ENCODE data around the gene CYB5A.
"Not testable (repeated sequence)": the region's sequence is repeated elsewhere in the genome, so short reads cannot be mapped to it uniquely, and the experiment has no call there.

CYB5A gene

GRCh38 chr18:74291771-74292540, at the start of gene CYB5A:
TSS of gene CYB5A (minus strand) at chr18:74291963. CDS start at chr18:74291875, 88 bp downstream.
- DNase-seq = peak; percentile 98

GRCh38 chr18:74337912-74338309, 46.1 kb upstream of the CYB5A start:
- DNase-seq = no peak

GRCh38 chr18:74337155-74337911, 45.6 kb upstream of the CYB5A start:
- DNase-seq = no peak

GRCh38 chr18:74336656-74337055, 44.9 kb upstream of the CYB5A start:
- DNase-seq = no peak

GRCh38 chr18:74334242-74334893, 42.6 kb upstream of the CYB5A start:
- no peak for DNase-seq

GRCh38 chr18:74333091-74333490, 41.3 kb upstream of the CYB5A start:
- no peak for DNase-seq

- no peak for DNase-seq
These were observed 39.6 kb upstream of the CYB5A start for GRCh38 chr18:74331404-74331803.

GRCh38 chr18:74329688-74330205, 38.0 kb upstream of the CYB5A start:
- DNase-seq = no peak

GRCh38 chr18:74328206-74328605, 36.4 kb upstream of the CYB5A start:
- DNase-seq = no peak

- not testable (repeated sequence) for DNase-seq
These were observed 35.0 kb upstream of the CYB5A start for GRCh38 chr18:74326791-74327190.

- no peak for DNase-seq
These were observed 34.5 kb upstream of the CYB5A start for GRCh38 chr18:74326231-74326630.

GRCh38 chr18:74316257-74317170, 24.8 kb upstream of the CYB5A start:
- DNase-seq = peak; percentile 70

GRCh38 chr18:74315464-74316256, 23.9 kb upstream of the CYB5A start, which contains the start of gene C18orf63:
TSS of gene C18orf63 (plus strand) at chr18:74315839. CDS start at chr18:74317866, 2,027 bp downstream.
- DNase-seq = no peak

- no peak for DNase-seq
These were observed 23.1 kb upstream of the CYB5A start for GRCh38 chr18:74314759-74315463.

GRCh38 chr18:74311000-74311399, 19.2 kb upstream of the CYB5A start:
- no peak for DNase-seq

GRCh38 chr18:74310411-74310810, 18.6 kb upstream of the CYB5A start:
- no peak for DNase-seq

- no peak for DNase-seq
These were observed 12.2 kb upstream of the CYB5A start for GRCh38 chr18:74303936-74304335.

- no peak for DNase-seq
These were observed 11.5 kb upstream of the CYB5A start for GRCh38 chr18:74303306-74303705.

- DNase-seq = no peak
These were observed 8.0 kb upstream of the CYB5A start for GRCh38 chr18:74299746-74300145.

- no peak for DNase-seq
These were observed 7.4 kb upstream of the CYB5A start for GRCh38 chr18:74299162-74299561.

GRCh38 chr18:74294526-74294925, 2.8 kb upstream of the CYB5A start:
- no peak for DNase-seq

All from islet precursor cell (in vitro differentiated cells).